GM12878 (cell line): ENCODE results near the gene SIVA1. TPM values are rescaled to one million over a fixed set of nuclear protein-coding genes. Genes with fewer than 3 reads are reported as not detected.

Source experiments
- ATAC-seq: fragments of 200-7000 bp; cut with Tn5 transposase; 3 replicates; pipeline ENCODE4 v1.9.1; 2020; ENCODE audit warnings: mild to moderate bottlenecking, moderate library complexity
- BruUV-seq: library from RNA; stranded (reverse); fragments of 400-500 nt; replicated peaks from 2 replicates; lab custom pipeline; 2021; lab: Mats Ljungman, UMichigan
- CTCF ChIA-PET: fragments of 300-600 bp; sonication (Branson Sonifier 250); formaldehyde crosslinking; extraction: SDS; loops from one replicate; lab custom pipeline; 2021; ENCODE audit warnings: inconsistent platforms; lab: Yijun Ruan, JAX
- POLR2A ChIA-PET: fragments of 350-600 bp; formaldehyde crosslinking; extraction: SDS; loops from one replicate; lab custom pipeline; 2021; ENCODE audit warnings: inconsistent platforms; lab: Charles Lee
- RAD21 ChIA-PET: fragments of 300-600 bp; sonication (Branson Sonifier 250); formaldehyde crosslinking; loops from one replicate; lab custom pipeline; 2023; ENCODE audit warnings: antibody characterized with exemption; ENCODE audit not compliant: unreplicated experiment; lab: Charles Lee
- SMC1A ChIA-PET: fragments of 300-600 bp; sonication (Branson Sonifier 250); formaldehyde crosslinking; loops from one replicate; lab custom pipeline; 2023; ENCODE audit not compliant: unreplicated experiment, uncharacterized antibody; lab: Charles Lee
- DNase-seq: peaks from one replicate; pipeline ENCODE4 v3.0.0-alpha.2; 2011; ENCODE audit warnings: low read depth, low spot score
- FAIRE-seq: peaks from 3 replicates; lab custom pipeline; 2011; peaks lifted over from hg19 to GRCh38; lab: Jason Lieb, UNC
- H2AFZ ChIP-seq: 2 replicates; pipeline ENCODE4 v1.6.0; 2011; ENCODE audit warnings: low read depth, low read length, control low read depth; ENCODE audit not compliant: control insufficient read depth
- H3K27ac ChIP-seq: 2 replicates; pipeline ENCODE4 v1.5.1; 2011; ENCODE audit warnings: control low read depth; ENCODE audit not compliant: control insufficient read depth, insufficient read depth
- H3K27me3 ChIP-seq, 2 experiments: replicated peaks in 1 of 2; 2 replicates each; pipeline versions ENCODE4 v1.6.0 to v1.6.1; 2011; ENCODE audit warnings: low read length in 1 of 2; ENCODE audit not compliant: control insufficient read depth in 2 of 2, insufficient read depth in 2 of 2
- H3K36me3 ChIP-seq, 2 experiments: 2 replicates each; pipeline ENCODE4 v1.5.1; 2011; ENCODE audit warnings: low read length in 1 of 2; ENCODE audit not compliant: control insufficient read depth in 2 of 2, insufficient read depth in 2 of 2
- H3K4me1 ChIP-seq: 2 replicates; pipeline ENCODE4 v1.6.1; 2011; ENCODE audit warnings: mild to moderate bottlenecking, low read length, moderate library complexity, mixed read lengths; ENCODE audit not compliant: control insufficient read depth, insufficient read depth
- H3K4me2 ChIP-seq: 2 replicates; pipeline ENCODE4 v1.6.0; 2011; ENCODE audit warnings: control low read depth; ENCODE audit not compliant: control insufficient read depth, insufficient read depth
- H3K4me3 ChIP-seq: fragments of 200-600 bp; sonication (generic); 2 replicates; pipeline ENCODE4 v1.5.1; 2016
- H3K79me2 ChIP-seq: 2 replicates; pipeline ENCODE4 v1.6.0; 2011; ENCODE audit warnings: low read length; ENCODE audit not compliant: control insufficient read depth, insufficient read depth
- H3K9ac ChIP-seq: 2 replicates; pipeline ENCODE4 v1.8.0; 2011; ENCODE audit warnings: low read length, control low read depth, mixed read lengths; ENCODE audit not compliant: control insufficient read depth, insufficient read depth
- H3K9me3 ChIP-seq: replicated peaks from 3 replicates; pipeline ENCODE4 v1.5.1; 2011; ENCODE audit warnings: mild to moderate bottlenecking, low read length; ENCODE audit not compliant: control insufficient read depth, insufficient read depth
- H4K20me1 ChIP-seq: 2 replicates; pipeline ENCODE4 v1.6.0; 2011; ENCODE audit not compliant: control insufficient read depth, insufficient read depth
- BMI1 ChIP-seq: fragments of 450-650 bp; IDR thresholded peaks from 2 replicates; pipeline ENCODE4 v1.6.1; 2016; ENCODE audit warnings: mild to moderate bottlenecking, moderate library complexity, borderline replicate concordance
- LARP7 ChIP-seq: fragments of 450-650 bp; IDR thresholded peaks from 2 replicates; pipeline ENCODE4 v1.6.1; 2017; ENCODE audit warnings: mild to moderate bottlenecking
- MEF2B ChIP-seq: fragments of 450-650 bp; IDR thresholded peaks from 2 replicates; pipeline ENCODE4 v1.6.1; 2018; ENCODE audit warnings: mild to moderate bottlenecking, moderate library complexity; ENCODE audit not compliant: partially characterized antibody, poor library complexity, severe bottlenecking
- NBN ChIP-seq: fragments of 450-650 bp; IDR thresholded peaks from 2 replicates; pipeline ENCODE4 v1.6.1; 2016
- PAX8 ChIP-seq: fragments of 450-650 bp; IDR thresholded peaks from 2 replicates; pipeline ENCODE4 v1.6.1; 2017; ENCODE audit warnings: mild to moderate bottlenecking, moderate library complexity
- RAD51 ChIP-seq: fragments of 450-650 bp; IDR thresholded peaks from 2 replicates; pipeline ENCODE4 v1.6.1; 2016; ENCODE audit warnings: moderate library complexity, mild to moderate bottlenecking, inconsistent platforms
- SREBF1 ChIP-seq: IDR thresholded peaks from 2 replicates; pipeline ENCODE4 v1.6.1; 2012; ENCODE audit warnings: mild to moderate bottlenecking, low read length
- TARDBP ChIP-seq: IDR thresholded peaks from 2 replicates; pipeline ENCODE4 v1.6.1; 2016; ENCODE audit warnings: borderline replicate concordance
- TBL1XR1 ChIP-seq: IDR thresholded peaks from 2 replicates; pipeline ENCODE4 v1.6.1; 2012; ENCODE audit warnings: low read depth, low read length, improper control_type of control experiment
- YY1 ChIP-seq: IDR thresholded peaks from 2 replicates; pipeline ENCODE4 v1.6.1; 2011; ENCODE audit warnings: low read depth, mild to moderate bottlenecking, low read length
- ZZZ3 ChIP-seq: IDR thresholded peaks from 2 replicates; pipeline ENCODE4 v1.6.1; 2011; ENCODE audit warnings: low read depth; ENCODE audit not compliant: control insufficient read depth, insufficient read length
- WGBS: methylation state at CpG from one replicate; pipeline ENCODE4 v1.1.6; 2016; ENCODE audit warnings: low lambda C conversion rate; ENCODE audit not compliant: insufficient replicate concordance, insufficient coverage; ENCODE audit errors: missing lambda C conversion rate; 5-methylcytosine and 5-hydroxymethylcytosine counted together
- in situ Hi-C: fragments of 300-500 bp; cut with MboI; formaldehyde crosslinking; loops from 9 replicates; pipeline ENCODE4 v1.14.3; 2018; ENCODE audit warnings: mixed read lengths
- intact Hi-C: fragments of 100-400 bp; cut with micrococcal nuclease; formaldehyde crosslinking; loops from one replicate; pipeline ENCODE4 v1.14.2; 2022; ENCODE audit not compliant: unreplicated experiment
- polyA plus RNA-seq, 11 experiments: library from polyadenylated mRNA; depleted of rRNA in 4 of 11; unstranded in 6 of 11; stranded (reverse) in 5 of 11; fragments of >200 nt; fragmentation: Nextera tagmentation in 4 of 11; fragmentation: Illumina TruSeq in 1 of 11; extraction: Ambion mirVana in 4 of 11; extraction: Trizol in 1 of 11; gene quantifications; 1 replicate in 1 of 11; 2 replicates in 10 of 11; pipeline versions ENCODE4 v1.2.1 to v1.2.3, GENCODE V29; 2011 to 2016; ENCODE audit warnings: inconsistent platforms in 2 of 11, missing spikeins in 2 of 11, low read depth in 1 of 11
- total RNA-seq, 4 experiments: library from RNA; depleted of rRNA in 3 of 4; stranded (reverse); fragments of >200 nt in 3 of 4; fragmentation: Illumina TruSeq in 1 of 4; extraction: Trizol in 1 of 4; gene quantifications; 2 replicates each; pipeline versions ENCODE4 v1.2.1 to v1.2.3, GENCODE V29; 2013 to 2021

SIVA1 gene
- total and polyA plus RNA-seq, 10 of the 15 experiments (the other 5 are each of a cell fraction or from before 2014, with no cell fraction given): 4.6 to 282 (median 106) TPM

GRCh38 chr14:104739026-104739425 lies 13.9 kb upstream of the SIVA1 start:
- RAD21 ChIA-PET: no interaction called here
- Histone ChIP-seq H3K27ac (no peak overlapping the region), H4K20me1 (no peaks in the 10 kb centered on the region), H3K79me2 (no peaks in the 10 kb centered on the region), H2AFZ (no peak overlapping the region), H3K4me3 (no peak overlapping the region), H3K27me3 (no peaks in the 10 kb centered on the region; a peak in 3 of 4 replicates), H3K4me1 (no peaks in the 10 kb centered on the region), H3K4me2 (no peak overlapping the region), H3K9me3 (no peaks in the 10 kb centered on the region), H3K36me3 (no peaks in the 10 kb centered on the region), H3K9ac (no peak overlapping the region)
- SMC1A ChIA-PET: interaction anchor here (0.6 kb wide), 1 partner anchor 9 kb away, joined by 3 read pairs; no protein-coding TSS in a partner anchor
- 53% methylated on average over 17 of the region's 17 CpGs for WGBS
- no TSS peak for BruUV-seq
- FAIRE-seq (no peak), DNase-seq (no peak), ATAC-seq (no peak)
- TF ChIP-seq YY1 (no peak), ZZZ3 (no peak), LARP7 (no peak), NBN (no peak), BMI1 (no peak), RAD51 (no peak), PAX8 (no peak), TARDBP (no peak), MEF2B (no peak), TBL1XR1 (no peak), SREBF1 (no peak)
- POLR2A ChIA-PET: no interaction called here
- intact Hi-C loops: no loop called here
- CTCF ChIA-PET: interaction anchor here (1.3 kb wide), 1 partner anchor 67 kb away, joined by 3 read pairs; no protein-coding TSS in a partner anchor
- in situ Hi-C loops: no loop called here
